HG02763 (cell line): ENCODE data around the gene LAMP1.
"Not testable (repeated sequence)": the region's sequence is repeated elsewhere in the genome, so short reads cannot be mapped to it uniquely, and the experiment has no call there.

Experiments
- ATAC-seq: cut with Tn5 transposase; IDR thresholded peaks from one replicate; pipeline ENCODE4 v1.9.1; 2021; ENCODE audit warnings: mild to moderate bottlenecking, moderate library complexity; ENCODE audit not compliant: unreplicated experiment

Gene LAMP1

DNA sequence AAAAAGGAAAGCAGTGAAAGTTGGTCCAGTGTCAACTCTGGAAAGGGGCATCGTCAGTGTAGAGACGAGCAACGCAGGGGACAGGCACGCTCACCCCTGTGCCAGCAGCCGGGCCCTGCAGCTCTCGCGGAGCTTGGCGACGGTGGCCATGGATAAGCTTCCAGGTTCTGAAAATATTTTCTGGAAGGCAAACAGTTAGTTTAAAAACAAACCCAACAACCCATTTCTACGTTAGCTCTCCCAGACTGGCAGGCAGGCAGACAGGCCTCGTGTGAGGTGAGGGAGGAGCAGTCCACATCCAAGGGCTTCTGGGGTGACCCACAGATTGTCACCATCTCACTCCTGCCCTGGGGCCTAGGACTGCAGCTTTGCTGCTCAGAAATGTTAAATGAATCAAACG, 27.4 kb downstream of the LAMP1 start:
- ATAC-seq, result no peak

DNA sequence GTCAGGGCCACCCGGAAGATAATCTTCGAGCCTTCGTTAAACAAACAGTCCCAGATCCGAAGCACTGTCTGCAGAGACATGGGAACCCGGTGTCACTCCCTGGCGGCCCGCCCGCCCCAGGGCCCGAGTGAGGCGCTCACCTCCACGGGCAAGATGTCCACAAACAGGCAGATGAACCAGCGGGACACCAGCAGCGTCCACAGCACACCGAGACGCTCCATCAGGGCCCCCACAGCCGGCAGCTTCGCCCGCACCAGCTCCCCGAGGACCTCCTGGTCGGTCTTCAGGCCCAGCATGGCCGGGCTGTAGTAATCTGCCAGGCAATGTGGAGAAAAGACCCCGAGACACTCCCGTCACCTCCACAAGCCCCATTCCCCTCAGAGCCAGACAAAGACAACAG, 28.7 kb downstream of the LAMP1 start:
- no peak for ATAC-seq

DNA sequence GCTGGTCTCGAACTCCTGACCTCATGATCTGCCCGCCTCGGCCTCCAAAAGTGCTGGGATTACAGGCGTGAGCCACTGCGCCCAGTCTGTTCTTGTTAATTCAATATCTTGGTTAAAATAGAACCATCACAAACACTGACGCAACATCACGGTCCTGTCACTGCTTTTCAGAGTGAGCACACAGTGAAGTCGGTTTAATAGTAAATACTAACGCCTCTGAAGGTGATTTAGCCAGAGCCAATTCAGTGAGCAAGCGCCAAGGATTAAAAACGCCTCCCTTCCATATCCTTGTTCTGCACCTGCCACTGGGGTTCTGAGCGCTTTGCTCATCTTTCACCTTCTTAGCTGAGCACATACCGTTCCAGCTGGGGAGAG, 30.3 kb downstream of the LAMP1 start:
- no peak for ATAC-seq

DNA sequence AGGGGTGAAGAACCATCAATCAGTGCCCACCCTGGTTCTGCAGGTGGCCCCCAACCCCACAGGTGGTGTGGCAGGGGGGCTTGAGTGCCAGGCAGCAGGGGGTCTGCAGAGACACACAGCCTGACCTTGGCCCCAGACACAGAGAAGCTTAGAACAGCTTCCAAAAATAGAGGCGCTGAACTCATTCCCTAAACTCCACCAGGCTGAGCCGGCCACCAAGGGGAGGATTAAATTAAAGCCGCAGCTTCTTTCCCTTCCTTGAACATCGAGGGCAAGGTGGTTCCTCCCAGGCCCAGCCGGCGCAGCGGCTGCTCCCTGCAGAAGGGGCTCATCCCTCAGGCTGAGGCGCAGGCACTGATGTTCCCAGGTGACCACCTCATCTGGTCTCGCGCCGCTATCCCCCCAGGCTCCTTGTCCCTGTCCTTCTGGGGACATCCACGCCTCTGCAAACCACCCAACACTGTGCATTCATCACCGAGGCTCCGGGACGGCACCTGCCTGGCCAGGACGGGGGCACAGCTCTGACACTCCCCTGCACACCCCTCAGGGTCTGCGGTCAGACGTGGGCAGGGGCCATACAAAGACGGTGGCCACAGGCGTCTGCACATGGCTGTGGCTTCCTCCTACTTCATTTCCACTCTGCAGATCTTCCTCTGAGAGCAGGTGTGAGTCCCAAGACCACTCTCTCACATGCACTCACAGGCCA, 30.9 kb downstream of the LAMP1 start:
- no peak for ATAC-seq

DNA sequence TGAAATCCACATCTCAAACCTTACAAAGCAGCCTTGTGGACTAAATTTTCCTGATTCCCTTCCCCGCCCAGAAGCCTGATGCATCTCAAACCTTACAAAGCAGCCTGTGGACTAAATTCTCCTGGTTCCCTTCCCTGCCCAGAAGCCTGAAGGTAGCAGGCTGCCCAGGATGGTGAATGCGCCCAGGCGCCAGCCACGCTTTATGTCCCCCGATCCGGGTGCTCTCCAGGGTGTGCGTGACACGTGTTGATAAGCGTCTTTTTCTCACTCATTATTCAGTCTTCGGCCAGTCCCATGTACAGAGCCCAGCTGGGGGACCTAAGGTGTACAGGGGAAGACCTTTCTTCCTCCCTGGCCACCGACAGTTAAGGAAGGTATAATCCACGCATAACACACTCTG, 31.8 kb downstream of the LAMP1 start:
- ATAC-seq, result no peak

GRCh38 chr13:113329656-113330312, 32.7 kb downstream of the LAMP1 start:
- ATAC-seq, result no peak

GRCh38 chr13:113332615-113333014, 35.6 kb downstream of the LAMP1 start:
- ATAC-seq, result no peak

DNA sequence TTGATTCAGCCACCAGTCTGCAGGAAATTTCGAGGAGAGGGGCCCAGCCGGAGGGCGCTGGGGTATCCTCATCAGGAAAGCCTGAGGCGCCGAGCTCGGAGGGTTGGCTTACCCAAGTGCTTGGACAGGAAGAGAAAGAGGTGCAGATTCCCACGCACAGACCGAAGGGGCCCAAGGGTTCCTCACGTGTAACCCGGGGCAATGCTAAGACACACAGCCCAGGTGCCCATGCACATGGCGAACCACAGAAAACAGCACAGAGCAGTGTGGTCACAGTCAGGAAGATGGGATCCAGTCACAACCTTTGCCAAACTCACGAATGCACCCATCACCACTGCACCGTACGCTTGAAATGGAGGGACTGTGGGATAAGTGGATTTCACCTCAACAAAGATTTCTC, 36.0 kb downstream of the LAMP1 start:
- ATAC-seq, result no peak

DNA sequence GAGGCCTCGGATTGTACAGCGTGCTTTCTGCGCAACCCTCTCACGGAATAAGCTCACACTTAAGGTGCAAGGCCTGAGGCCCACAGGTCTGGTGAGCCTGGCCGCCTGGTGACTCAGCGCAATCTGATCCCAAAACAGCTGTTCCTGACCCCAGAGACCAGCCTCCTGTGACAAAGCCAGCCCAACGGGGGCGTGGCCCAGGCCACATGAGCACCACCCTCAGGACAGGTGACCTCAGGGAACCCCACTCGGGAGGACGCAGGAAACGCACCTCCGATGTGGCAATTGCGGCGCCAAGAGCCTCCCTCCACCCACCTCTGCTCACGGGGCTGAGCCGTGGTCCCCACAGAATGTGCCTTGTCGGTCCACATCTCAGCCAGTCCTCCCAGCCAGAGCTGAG, 40.5 kb downstream of the LAMP1 start:
- no peak for ATAC-seq

DNA sequence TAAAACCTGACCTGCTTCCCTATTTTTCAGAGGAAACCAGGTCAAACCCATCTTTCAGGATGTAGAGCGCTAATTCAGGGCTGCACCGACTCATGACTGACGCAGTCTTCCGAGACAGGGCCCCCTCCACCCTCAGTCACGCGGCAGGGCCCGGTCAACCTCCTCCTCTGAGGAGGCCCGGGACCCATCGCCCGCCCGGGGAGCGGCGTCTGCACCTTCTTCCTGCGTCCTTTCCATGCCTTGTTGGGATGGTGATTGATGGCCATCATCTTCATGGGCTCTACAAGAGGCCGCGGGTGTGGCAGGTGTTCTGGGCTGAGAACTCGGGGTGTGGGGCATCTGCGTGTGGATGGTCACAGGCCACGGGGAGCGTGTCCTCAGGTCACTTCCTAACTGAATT, 40.9 kb downstream of the LAMP1 start:
- ATAC-seq, result no peak

DNA sequence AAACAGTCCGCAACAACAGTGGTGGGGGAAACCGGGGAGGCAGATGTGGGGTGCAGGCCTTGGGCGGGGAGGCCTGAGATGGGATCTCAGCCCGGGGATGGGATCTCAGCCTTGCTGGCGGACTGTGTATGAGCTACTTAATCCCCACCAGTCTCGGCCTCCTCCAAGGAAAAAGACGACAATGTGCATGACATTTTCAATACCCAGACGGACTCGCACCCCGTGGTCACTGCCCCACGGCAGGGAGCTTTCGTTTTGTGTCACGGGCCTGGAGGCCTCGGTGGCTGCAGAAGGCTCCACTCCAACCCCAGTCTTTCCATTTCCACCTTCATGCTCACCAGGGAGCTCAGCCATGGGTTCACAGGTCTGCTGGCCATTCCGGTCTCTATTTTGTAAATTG, 41.4 kb downstream of the LAMP1 start:
- no peak for ATAC-seq

GRCh38 chr13:113342820-113343691, 46.0 kb downstream of the LAMP1 start:
- ATAC-seq, result no peak

- no peak for ATAC-seq
These were observed 46.6 kb downstream of the LAMP1 start for GRCh38 chr13:113343692-113343968.

- ATAC-seq, result no peak
These were observed 48.4 kb downstream of the LAMP1 start for GRCh38 chr13:113345486-113345885.

GRCh38 chr13:113347736-113348225, 50.7 kb downstream of the LAMP1 start:
- ATAC-seq, result not testable (repeated sequence)

DNA sequence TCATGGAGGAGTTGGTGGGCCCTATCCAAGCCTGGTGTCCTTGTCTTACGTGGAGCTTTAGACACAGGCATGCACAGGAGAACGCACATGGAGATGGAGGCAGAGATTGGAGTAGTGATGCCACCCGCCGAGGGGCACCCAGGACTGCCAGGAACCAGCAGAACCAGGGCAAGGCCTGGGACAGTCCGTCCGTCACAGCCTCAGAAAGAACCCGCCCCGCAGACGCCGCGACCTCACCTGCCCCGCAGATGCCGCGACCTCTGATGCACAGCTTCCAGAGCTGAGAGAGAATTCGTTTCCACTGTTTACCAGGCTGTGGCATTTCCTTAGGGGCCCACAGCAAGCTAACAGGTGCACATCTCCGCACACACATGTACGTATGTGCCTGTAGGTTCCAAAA, 51.6 kb downstream of the LAMP1 start:
- no peak for ATAC-seq

- no peak for ATAC-seq
These were observed 52.0 kb downstream of the LAMP1 start for GRCh38 chr13:113349050-113349449.

- ATAC-seq, result no peak
These were observed 52.5 kb downstream of the LAMP1 start for GRCh38 chr13:113349491-113349890.

GRCh38 chr13:113350065-113350937, 53.3 kb downstream of the LAMP1 start:
- no peak for ATAC-seq

- ATAC-seq, result no peak
These were observed 53.9 kb downstream of the LAMP1 start for GRCh38 chr13:113350938-113351335.

- no peak for ATAC-seq
These were observed 54.5 kb downstream of the LAMP1 start for GRCh38 chr13:113351514-113352026.
